Heart left ventricle (tissue), 13 donors: ENCODE data around the gene CAV2.

Experiments
- CTCF ChIP-seq, 12 donors: fragments of 200-600 bp; sonication (generic) in 4 of 12; IDR thresholded peaks; one replicate each; pipeline versions ENCODE4 v1.5.0 to v1.8.0; 2018 to 2022; ENCODE audit warnings: antibody characterized with exemption in 12 of 12, mild to moderate bottlenecking in 5 of 12
- POLR2A ChIP-seq, 2 donors: fragments of 450-650 bp; IDR thresholded peaks; one replicate each; pipeline ENCODE4 v1.6.1; 2017; ENCODE audit warnings: antibody characterized with exemption in 2 of 2, mild to moderate bottlenecking in 2 of 2, moderate library complexity in 2 of 2
- donor health status: ischemic (EF 13 %, LVEDD 7.1; RV severe dilation, severe dysfunction).
- donor health status: DM: no; HTN: yes; CAD: no.
- donor health status: DM: no; HTN: no; CAD: no.
- donor health status: ischemic (EF 25% LVEDD 6.9; RV normal size, moderate dysfunction).
- donor health status: ischemic (EF 25% LVEDD 5.7; RV mildly dilated, moderate dysfunction).
- donor health status: ischemic (EF 35%, LVEDD 5.7; RV mildly dilated, moderate dysfunction).
- donor health status: nonischemic (EF 11% LVEDD 7.7; RV severe dilation, severe dysfunction).
- donor health status: DM: yes; HTN: yes; CAD: no.
- donor health status: PGD.
- donor health status: ischemic (EF 29% LVEDD 5.4; RV normal size, mild dysfunction).
- donor health status: nonischemic (EF 23%, LVEDD 6.1; RV moderate dilation, normal function).

- TF ChIP-seq CTCF (IDR thresholded peaks at IDR 0.05) = no peak
- TF ChIP-seq POLR2A (IDR thresholded peaks at IDR 0.05) = no peak
These were observed 13.1 kb downstream of the CAV2 start for GRCh38 chr7:116512520-116513188.
